OCI-LY1 (cell line): ENCODE measurements around the gene PTGDR2.

Source experiments
- H2AFZ ChIP-seq: fragments of 200-600 bp; sonication (generic), shearing (Covaris generic); 2 replicates; pipeline ENCODE4 v1.6.0; 2014; ENCODE audit warnings: antibody characterized with exemption, mild to moderate bottlenecking, low read length
- H3F3A ChIP-seq: fragments of 200-600 bp; sonication (generic), shearing (Covaris generic); 2 replicates; pipeline ENCODE4 v1.6.0; 2014; ENCODE audit warnings: mild to moderate bottlenecking, antibody characterized with exemption, low read length, moderate library complexity; ENCODE audit not compliant: insufficient read depth
- H3K27ac ChIP-seq: fragments of 200-600 bp; sonication (generic); 2 replicates; pipeline ENCODE4 v1.5.1; 2014; ENCODE audit warnings: low read length, mixed run types, mild to moderate bottlenecking, low read depth; ENCODE audit not compliant: poor library complexity, severe bottlenecking
- H3K27me3 ChIP-seq: fragments of 200-600 bp; sonication (generic); 2 replicates; pipeline ENCODE4 v1.6.0; 2014; ENCODE audit warnings: antibody characterized with exemption, mild to moderate bottlenecking, low read length, moderate library complexity; ENCODE audit not compliant: insufficient read depth
- H3K36me3 ChIP-seq: fragments of 200-600 bp; sonication (generic); 2 replicates; pipeline ENCODE4 v1.6.1; 2014; ENCODE audit warnings: mild to moderate bottlenecking, antibody characterized with exemption, low read length, moderate library complexity, mixed read lengths; ENCODE audit not compliant: insufficient read depth
- H3K4me1 ChIP-seq: fragments of 200-600 bp; sonication (generic); 2 replicates; pipeline ENCODE4 v1.5.1; 2014; ENCODE audit warnings: mild to moderate bottlenecking, low read length, moderate library complexity; ENCODE audit not compliant: insufficient read depth, severe bottlenecking
- H3K4me2 ChIP-seq: fragments of 200-600 bp; sonication (generic), shearing (Covaris generic); 2 replicates; pipeline ENCODE4 v1.6.1; 2014; ENCODE audit warnings: low read length
- H3K4me3 ChIP-seq: fragments of 200-600 bp; sonication (generic); 2 replicates; pipeline ENCODE4 v1.5.1; 2014; ENCODE audit warnings: low read length, low read depth, mild to moderate bottlenecking, mixed read lengths; ENCODE audit not compliant: poor library complexity, severe bottlenecking
- H3K79me2 ChIP-seq: fragments of 200-600 bp; shearing (Covaris generic); 2 replicates; pipeline ENCODE4 v1.6.1; 2016; ENCODE audit warnings: mixed run types, low read length, mixed read lengths; ENCODE audit not compliant: insufficient read depth
- H3K9ac ChIP-seq: fragments of 200-600 bp; sonication (generic), shearing (Covaris generic); 2 replicates; pipeline ENCODE4 v1.6.1; 2014; ENCODE audit warnings: mild to moderate bottlenecking, low read length, mixed read lengths
- H3K9me2 ChIP-seq: fragments of 200-600 bp; sonication (generic), shearing (Covaris generic); 2 replicates; pipeline ENCODE4 v1.6.1; 2014; ENCODE audit warnings: low read depth, mild to moderate bottlenecking, low read length, mixed read lengths
- H3K9me3 ChIP-seq: fragments of 200-600 bp; shearing (Covaris generic); 2 replicates; pipeline ENCODE4 v1.6.1; 2014; ENCODE audit warnings: low read length, mixed read lengths
- H4K20me1 ChIP-seq: fragments of 200-600 bp; sonication (generic), shearing (Covaris generic); 2 replicates; pipeline ENCODE4 v1.6.0; 2016; ENCODE audit warnings: mild to moderate bottlenecking, low read length; ENCODE audit not compliant: insufficient read depth
- CTCF ChIP-seq: fragments of 200-600 bp; sonication (generic), shearing (Covaris generic); IDR thresholded peaks from 2 replicates; pipeline ENCODE4 v1.5.1; 2017; ENCODE audit warnings: mild to moderate bottlenecking, antibody characterized with exemption, low read length, moderate library complexity, mixed read lengths
- EZH2 ChIP-seq: fragments of 200-600 bp; sonication (generic), shearing (Covaris generic); IDR thresholded peaks from 2 replicates; pipeline ENCODE4 v1.8.0; 2017; ENCODE audit warnings: borderline replicate concordance, mixed run types, mild to moderate bottlenecking, antibody characterized with exemption, low read length, moderate library complexity, mixed read lengths

Gene PTGDR2

GRCh38 chr11:60803273-60803936, 52.3 kb downstream of the PTGDR2 start:
- H3K4me3 ChIP-seq = no peak overlapping the region
- H3F3A ChIP-seq = no peaks in the 10 kb centered on the region
- no peak overlapping the region for H3K9ac ChIP-seq
- no peaks in the 10 kb centered on the region for H3K4me1 ChIP-seq
- no peak overlapping the region for H3K4me2 ChIP-seq
- H2AFZ ChIP-seq = no peak overlapping the region
- no peaks in the 10 kb centered on the region for H3K36me3 ChIP-seq
- H3K9me3 ChIP-seq = no peaks in the 10 kb centered on the region
- no peaks in the 10 kb centered on the region for H3K9me2 ChIP-seq
- peaks cover 3% of the 10 kb centered on the region; the same call in 1 of the 2 replicates for H3K27me3 ChIP-seq
- no peaks in the 10 kb centered on the region for H3K79me2 ChIP-seq
- no peaks in the 10 kb centered on the region for H4K20me1 ChIP-seq
- TF ChIP-seq CTCF (no peak), EZH2 (no peak)
- no peak overlapping the region for H3K27ac ChIP-seq

GRCh38 chr11:60801194-60801593, 54.6 kb downstream of the PTGDR2 start:
- Histone ChIP-seq H2AFZ (no peak overlapping the region), H3K36me3 (no peaks in the 10 kb centered on the region), H4K20me1 (no peaks in the 10 kb centered on the region), H3K9ac (no peak overlapping the region), H3K79me2 (no peaks in the 10 kb centered on the region), H3K27me3 (peaks cover 3% of the 10 kb centered on the region; the same call in 1 of the 2 replicates), H3K4me1 (no peaks in the 10 kb centered on the region), H3K9me3 (no peaks in the 10 kb centered on the region), H3K4me2 (no peak overlapping the region), H3K27ac (no peak overlapping the region), H3F3A (no peaks in the 10 kb centered on the region), H3K9me2 (no peaks in the 10 kb centered on the region), H3K4me3 (no peak overlapping the region)
- TF ChIP-seq CTCF = no peak
- TF ChIP-seq EZH2 = no peak
